GM23248 (cell line): ENCODE measurements around the gene STH.

ENCODE experiments used
- EZH2 ChIP-seq: fragments of 200-600 bp; sonication (generic); IDR thresholded peaks from 2 replicates; pipeline ENCODE4 v1.6.1; 2018; ENCODE audit warnings: antibody characterized with exemption, mild to moderate bottlenecking; ENCODE audit not compliant: insufficient read depth, poor library complexity, severe bottlenecking
- EZH2phosphoT487 ChIP-seq: fragments of 200-600 bp; sonication (generic); IDR thresholded peaks from 2 replicates; pipeline ENCODE4 v1.6.1; 2018; ENCODE audit warnings: antibody characterized with exemption, moderate library complexity, mild to moderate bottlenecking, low read depth; ENCODE audit not compliant: insufficient read depth

- TF ChIP-seq EZH2phosphoT487 (no peak), EZH2 (no peak)
Observed at GRCh38 chr17:45982791-45983613, 16.0 kb upstream of the STH start.
